HG02840 (cell line): ENCODE measurements around the gene NALF2.

ENCODE experiments used
- ATAC-seq: cut with Tn5 transposase; IDR thresholded peaks from one replicate; pipeline ENCODE4 v1.9.1; 2021; ENCODE audit warnings: mild to moderate bottlenecking, moderate library complexity, moderate number of reproducible peaks; ENCODE audit not compliant: unreplicated experiment, low FRiP score

The NALF2 gene

DNA sequence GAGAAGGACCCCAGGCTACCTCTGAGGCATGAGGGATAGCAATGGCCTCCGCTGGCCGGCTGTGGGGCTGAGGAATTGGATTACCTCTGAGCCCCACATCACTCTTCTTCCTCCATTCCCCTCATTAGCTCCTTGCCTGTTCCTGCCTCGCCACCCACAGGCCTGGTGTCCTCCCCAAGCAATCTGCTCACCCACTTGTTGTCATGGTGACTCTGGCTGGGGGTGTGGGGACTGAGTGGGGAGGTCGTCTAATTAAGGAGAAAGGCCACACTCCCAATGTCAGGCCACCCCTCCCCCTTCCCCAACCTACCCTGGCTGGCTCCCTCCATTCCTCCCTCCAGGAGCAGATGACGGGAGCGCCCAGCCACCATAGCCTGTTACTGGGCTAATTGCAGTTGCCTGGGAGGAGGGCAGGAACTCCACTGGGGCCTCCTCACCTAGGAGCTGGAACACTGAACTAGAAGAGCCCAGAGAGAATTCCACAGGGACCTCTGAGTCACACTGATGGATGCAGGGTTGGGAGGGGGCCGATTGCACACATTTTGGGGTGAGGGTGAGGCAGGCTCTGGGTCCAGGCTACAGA is 20.7 kb downstream of the NALF2 start:
- no peak for ATAC-seq

DNA sequence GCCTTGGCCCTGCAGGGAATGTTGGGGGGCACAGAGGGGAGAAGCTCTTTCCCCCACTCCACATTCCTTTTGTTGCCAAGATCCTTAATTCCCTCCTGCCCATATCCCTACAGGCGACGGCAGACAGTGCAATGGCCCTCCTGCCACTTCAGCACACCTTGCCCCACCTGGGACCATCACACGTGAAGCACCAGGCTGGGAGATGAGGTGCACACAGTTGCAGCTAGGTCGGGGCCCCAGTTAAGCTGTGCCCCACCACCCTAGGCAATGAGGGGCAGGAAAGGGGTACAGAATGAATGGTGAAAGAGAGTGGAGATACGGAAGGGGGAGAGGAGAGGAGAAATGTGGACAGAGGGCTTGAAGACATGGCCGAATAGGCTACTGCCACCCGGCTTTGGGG is 26.2 kb downstream of the NALF2 start:
- ATAC-seq, result no peak

DNA sequence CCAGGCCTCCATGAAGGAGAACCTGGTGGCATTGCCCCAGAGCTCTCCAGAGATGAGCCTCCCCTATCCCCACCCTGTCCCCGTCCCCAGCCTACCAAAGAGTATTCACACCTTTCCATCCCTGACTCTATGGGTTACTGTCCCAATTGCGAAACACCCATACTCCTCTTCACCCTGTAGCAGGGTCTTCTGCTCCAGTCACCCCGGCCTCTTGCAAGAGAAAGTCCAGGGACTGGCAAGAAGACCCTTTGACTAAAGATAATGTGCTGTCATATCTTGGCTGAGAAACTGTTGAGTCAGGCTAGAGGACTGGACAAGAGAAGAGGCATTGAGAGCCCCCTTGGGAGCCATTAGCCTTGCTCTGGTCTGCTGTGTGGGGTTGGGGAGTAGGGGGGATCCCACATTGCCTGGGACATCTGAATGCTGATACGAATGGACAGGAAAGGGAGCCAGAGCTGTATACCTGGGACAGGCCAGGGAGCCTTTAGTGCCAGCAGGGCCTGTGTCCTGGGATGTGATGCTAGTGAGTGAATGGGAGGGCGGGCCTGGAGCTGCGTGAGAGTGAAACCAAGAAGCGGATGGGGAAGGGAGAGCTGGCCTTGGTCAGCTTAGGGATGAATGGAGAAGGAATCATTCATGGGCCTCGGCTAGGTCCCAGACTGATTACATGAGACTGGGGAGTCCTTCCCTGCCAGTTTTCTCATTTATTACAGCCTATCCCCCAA is 27.1 kb downstream of the NALF2 start:
- no peak for ATAC-seq

DNA sequence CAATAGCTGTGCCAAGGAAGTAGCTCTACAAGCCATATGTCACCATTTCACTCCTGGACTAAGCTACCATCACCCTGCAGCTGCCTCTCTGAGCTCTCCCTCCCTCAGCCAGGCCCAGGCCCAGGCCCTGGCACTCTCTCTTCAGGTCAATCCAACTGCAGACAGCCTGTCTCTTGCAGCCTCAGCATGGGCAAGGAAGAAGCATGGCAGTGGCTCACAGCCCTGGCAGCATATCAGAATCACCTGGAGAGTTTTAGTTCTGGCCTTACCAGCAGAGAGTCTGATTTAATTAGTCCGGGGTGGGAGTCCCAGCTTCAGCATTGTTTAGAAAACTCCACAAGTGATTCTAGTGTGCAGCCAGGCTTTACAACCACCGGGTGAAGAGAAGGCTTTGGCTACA is 31.5 kb downstream of the NALF2 start:
- ATAC-seq, result no peak

DNA sequence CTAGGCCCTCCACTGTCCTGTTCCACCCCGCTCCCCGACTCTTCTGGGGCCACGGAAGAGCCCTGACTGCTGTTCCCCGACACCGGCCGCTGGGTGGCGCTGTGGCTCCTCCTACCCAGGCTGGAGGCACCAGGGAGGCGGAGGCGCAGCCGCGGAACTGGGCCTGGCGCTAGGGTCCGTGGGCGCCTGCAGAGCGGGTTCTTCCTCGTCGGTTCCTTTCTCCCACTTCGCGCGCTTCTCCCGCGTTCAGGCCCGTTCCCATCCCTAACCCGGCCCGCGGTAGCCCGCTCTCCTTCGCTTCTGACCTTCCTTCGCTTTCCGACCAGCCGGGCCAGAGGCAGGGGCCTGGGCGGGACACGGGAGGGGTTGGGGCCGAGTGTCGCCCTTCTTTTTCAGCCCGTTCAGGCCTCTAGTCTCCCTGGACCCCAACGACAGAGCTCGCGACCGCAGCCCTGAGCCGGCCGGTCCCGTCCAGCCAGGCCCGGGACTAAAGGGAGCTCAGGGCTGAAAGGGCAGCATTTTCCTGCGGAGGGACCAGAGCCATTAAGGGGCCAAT is 34.3 kb downstream of the NALF2 start:
- ATAC-seq, result no peak

DNA sequence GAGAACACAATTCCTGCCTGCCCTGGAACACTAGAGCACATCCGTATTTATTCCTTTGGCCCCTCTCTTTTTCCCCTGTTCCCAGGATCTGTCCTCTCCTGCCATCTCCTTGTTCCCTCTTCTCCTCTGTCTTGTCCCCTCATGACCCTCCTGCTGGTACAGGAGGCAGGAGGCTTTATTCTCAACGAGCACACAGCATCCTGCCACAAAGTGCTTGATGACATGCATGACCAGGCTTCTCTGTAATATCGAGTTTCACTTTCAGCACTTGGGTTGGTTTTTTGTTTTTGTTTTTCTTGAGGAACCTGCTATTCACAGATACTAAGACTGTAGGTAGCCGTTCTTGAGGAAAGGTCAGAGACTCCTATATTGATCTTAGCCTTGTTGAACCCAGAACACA is 35.3 kb downstream of the NALF2 start:
- no peak for ATAC-seq

DNA sequence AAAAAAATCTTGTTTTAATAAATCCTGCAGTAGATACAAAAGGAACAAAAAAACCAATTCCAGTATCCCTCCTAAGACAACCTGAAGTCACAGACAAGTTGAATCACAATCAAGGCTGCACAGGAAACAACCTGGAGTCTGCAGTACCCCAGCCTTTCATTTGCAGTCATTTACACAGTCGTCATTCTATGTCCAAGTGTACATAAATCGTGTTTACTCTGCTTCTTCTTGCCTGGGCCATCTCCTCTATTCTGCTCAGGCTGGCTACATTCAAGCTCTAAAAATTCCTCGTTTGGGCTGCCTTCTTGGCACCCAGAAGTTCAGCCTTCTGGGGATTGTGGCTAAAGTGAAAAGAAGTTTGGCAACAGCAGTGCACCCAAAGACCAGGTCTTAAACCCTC is 37.8 kb downstream of the NALF2 start:
- no peak for ATAC-seq

DNA sequence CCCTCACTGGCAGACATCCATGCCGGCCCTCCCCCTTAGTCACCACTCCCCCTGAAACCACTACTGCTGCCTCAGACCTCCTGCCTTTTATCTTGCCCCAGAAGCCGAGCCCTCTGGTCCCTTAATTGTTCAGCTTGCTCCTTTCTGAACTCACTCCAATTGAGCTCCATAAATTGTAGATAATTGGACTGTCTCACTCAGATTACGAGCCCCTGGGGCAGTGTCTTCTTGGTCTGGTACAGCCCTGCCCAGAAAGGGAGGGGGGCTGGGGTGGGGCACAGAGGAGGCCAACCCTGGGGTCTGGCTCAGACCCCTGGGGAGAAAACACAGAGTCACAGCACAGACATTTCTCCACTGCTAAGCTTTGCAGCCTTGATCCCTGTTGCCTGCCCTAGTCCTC is 39.4 kb downstream of the NALF2 start:
- ATAC-seq, result no peak

DNA sequence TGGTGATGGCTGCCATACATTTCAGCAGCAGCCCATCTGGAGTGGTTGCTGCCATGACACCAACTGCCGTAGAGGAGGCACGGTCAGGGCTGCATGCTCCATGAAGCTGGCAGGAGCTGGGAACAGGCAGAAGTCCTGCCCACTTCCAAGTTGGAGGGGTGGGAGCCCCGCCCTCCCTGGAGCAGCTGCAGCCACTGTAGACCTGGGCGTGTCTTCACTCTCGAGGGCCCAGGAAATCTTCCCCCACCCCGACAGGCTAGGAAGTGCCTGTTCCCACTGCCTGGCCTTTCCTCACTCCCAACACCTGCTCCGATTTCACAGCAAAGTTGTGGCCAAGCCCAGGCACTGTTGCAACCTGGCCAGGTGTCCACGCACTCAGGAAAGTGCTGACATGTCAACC is 42.3 kb downstream of the NALF2 start:
- ATAC-seq, result no peak

DNA sequence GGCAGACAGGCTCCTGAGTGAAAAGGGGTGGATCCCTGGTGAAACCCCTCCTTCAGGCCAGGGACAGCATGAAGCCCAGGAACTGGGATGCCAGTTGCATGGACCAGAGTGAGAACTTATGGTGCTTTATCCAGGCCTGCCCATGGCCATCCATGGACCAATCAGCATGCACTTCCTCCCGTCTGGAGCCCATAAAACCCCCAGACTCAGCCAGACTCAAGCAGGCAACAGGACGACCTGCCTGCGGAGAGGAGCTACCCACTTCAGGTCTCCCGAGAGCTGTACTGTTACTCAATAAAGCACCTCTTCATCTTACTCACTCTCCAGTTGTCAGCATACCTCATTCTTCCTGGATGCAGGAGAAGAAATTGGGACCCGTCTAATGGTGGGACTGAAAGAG is 42.9 kb downstream of the NALF2 start:
- no peak for ATAC-seq

DNA sequence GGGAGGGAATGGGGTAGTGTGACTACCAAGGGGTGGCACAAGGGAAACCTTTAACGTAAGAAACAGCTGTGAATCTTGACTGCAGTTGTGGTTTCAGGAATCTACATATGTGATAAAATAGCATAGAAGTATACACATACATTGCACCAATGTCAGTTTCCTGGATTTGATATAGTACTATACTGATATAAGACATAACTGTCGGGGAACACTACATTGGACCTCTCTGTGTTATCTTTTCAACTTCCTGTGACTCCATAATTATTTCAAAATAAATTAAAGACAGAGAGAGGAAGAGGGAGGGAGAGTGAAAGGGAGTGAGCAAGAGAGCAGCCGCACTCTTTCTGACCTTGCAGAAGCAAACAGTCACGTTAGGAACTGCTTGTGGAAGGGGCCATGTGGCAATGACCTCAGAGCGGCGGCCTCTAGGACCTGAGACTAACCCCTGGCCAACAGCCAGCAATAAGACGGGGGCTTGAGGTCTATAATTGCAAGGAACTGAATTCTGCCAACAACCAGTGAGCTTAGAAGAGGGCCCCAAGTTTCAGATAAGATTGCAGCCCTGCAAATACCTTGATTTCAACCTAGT is 47.4 kb downstream of the NALF2 start:
- ATAC-seq, result no peak

DNA sequence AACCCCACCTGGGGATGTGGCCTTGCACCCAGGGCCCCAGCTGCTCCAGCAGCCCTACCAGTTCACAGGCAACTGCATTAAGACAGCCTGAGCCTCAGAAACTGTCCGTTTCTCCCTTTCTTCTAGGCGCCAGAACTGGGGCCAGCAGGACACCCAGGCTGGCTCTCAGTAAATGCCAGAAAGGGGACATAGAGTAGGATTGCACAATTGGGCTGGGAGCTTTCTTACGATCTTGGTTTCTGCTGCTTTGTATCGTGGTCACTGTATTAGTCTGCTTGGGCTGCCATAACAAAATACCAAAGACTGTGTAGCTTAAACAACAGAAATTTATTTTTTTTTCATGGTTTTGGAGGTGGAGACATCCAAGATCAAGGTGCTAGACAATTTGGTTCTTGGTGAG is 48.4 kb downstream of the NALF2 start:
- ATAC-seq, result no peak
